HG02973 (cell line): ENCODE measurements around the gene SDK1.

Experiments
- ATAC-seq: cut with Tn5 transposase; IDR thresholded peaks from one replicate; pipeline ENCODE4 v1.9.1; 2021; ENCODE audit warnings: moderate library complexity; ENCODE audit not compliant: unreplicated experiment

Gene SDK1

DNA sequence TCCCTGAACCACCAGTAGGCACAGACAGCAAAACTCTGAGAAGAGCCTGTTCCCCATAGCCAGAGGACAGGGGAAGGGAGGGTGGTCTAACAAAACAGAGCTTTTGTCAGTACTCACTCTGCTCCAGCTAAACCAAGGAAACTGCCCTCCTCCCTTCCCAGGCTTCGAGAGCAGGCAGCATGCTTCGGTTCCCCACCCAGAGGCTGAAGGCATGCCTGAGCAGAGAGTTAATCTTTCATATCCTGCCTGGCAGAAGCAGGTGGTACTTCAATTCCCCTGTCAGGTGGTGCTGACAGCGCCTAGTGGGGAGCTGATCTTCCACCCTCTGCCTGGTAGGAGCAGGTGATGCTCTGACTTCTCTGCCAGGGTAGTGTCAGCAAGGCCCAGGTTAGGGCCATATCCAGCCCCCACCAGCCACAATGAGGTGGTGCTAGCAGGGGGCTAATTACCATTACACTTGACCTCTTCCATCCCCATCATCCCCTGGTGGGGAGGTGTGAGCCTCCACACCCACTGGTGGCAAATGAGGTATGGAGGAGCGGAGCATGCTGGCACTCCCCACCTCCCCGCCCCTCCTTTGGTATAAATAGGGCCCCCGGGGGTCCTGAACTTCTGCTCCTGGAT, 35.1 kb downstream of the SDK1 start:
- ATAC-seq, result no peak

GRCh38 chr7:3338161-3338560, 37.1 kb downstream of the SDK1 start:
- no peak for ATAC-seq

DNA sequence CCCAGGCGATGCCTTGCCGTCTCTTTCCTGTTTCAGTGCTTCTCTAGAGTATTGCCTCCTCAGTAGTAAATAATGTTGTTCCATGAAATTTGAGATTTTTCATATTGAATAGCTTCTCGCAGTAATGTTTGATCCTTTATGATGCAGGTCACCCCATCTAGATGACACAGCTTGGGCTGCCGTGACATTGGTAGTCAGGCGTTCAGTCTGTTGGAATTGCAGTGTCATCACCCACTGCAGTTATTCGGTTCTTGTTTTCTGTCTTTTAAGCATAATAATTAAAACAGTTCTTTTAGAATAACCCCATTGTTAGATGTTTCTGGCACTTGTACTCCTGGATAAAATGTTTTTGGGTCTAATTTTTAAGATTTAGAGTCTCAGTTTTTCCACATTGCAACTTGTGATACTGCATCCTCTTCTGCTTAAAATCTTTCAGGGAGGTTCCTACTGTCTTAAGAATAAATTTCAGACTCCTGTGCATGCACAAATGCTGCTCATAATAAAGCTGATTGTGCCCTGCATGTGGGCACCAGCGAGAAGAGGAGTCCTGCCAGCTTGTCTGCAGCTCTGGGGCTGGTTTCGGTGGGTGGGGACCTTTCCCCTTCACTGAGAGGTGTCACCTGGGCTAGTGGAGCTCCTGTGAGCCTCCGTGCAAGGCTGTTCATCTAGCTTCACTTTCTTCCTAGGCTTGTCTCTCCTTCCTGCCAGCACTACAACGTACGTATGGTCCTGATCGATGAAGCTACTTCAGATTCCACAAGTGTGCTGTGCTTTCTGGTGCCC, 44.8 kb downstream of the SDK1 start:
- ATAC-seq, result no peak

DNA sequence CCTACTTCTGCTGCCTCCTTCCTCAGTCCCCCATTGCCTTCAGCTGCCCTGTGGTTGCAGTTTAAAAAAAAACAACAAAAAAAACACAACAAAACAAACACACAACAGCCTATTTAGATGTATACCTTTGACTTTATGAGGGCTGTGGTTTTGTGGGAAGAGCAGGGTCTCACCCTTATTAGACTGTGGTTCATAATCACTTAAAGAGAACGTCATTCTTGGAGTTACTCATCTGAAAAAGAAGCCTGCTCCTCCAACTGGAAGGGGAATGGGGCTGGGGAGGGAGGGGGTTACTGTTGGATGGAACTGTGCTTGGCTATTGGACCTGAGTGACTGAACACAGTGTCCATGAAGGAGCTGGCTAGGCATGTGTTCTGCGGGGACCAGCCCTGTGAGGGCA, 48.1 kb downstream of the SDK1 start:
- no peak for ATAC-seq

- ATAC-seq, result no peak
These were observed 55.1 kb downstream of the SDK1 start for GRCh38 chr7:3356173-3356572.

GRCh38 chr7:3358991-3359390, 57.9 kb downstream of the SDK1 start:
- no peak for ATAC-seq

- no peak for ATAC-seq
These were observed 66.2 kb downstream of the SDK1 start for GRCh38 chr7:3367261-3367660.

GRCh38 chr7:3370068-3370830, 69.2 kb downstream of the SDK1 start:
- ATAC-seq, result no peak

DNA sequence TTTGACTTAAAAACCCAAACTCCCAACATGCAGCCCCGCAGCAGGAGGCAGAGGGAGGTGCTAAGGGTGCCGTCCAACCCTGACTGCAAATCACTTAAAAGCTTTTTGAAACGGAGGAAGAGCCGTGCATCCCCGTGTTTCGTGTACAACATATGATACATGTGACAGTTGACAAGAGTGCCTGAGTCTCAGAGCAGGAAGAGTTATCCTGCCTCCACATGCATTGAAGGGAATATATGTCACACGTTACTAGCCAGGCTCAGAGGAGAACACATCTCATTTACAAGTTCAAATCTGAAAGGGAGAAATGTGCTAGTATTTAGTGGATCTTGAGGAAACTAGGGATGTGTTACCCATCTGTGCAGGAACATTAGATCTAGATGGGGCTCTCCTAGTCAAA, 69.9 kb downstream of the SDK1 start:
- ATAC-seq, result no peak

- ATAC-seq, result no peak
These were observed 70.5 kb downstream of the SDK1 start for GRCh38 chr7:3371601-3372000.

GRCh38 chr7:3374239-3374638, 73.2 kb downstream of the SDK1 start:
- no peak for ATAC-seq

DNA sequence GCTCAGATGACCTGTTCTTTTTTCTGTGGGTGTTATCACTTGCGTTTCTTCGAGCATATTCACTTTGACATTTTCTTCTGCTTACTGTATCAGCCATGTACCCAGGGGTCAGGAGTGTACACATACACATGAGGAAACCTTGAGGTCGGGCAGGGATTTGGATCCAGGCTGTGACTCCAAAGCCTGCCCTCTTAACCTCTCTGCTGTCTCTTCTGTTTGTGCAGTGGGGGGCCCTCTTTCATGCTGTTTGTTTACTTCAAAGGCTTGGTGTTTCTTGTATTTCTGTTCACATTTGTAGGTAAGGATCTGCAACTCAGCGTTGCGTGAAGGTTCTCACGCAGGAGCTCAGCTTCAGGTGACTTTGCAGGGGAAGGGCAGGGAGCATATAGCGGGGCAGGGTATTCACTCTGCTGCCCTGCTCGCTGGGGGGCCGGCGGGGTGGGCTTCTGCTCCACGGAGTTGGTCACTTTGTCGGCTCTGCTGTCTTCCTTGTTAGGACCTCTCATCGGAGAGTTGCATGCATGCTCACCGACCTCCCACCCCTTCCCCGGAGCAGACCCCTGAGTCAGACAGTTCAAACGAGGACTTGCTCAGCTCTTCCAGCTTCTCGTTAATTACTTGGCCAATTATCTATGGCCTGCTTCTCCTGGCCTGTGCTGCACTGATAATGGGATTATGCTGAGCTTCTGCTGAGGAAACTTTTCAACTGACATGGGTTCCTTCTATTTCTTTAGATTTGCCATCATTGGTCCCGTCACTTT, 77.5 kb downstream of the SDK1 start:
- no peak for ATAC-seq

DNA sequence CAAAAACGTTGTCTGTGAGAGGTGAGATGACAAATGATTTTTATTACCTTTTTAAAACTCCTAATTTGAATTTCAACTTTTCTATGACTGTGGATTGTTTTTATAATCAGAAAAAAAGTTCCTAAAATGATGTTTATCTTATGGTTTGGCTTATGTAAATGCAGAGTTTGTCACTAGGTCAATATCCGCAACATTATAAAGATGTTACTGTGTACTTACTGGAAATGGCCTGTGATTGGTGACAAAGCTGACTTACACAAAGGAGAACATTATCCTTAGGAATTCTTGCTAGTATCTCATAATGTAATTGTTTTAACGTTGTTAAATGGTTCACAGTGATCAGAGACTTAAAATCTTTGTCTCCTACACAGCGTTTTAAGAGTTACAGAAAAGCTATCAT, 79.0 kb downstream of the SDK1 start:
- ATAC-seq, result no peak

DNA sequence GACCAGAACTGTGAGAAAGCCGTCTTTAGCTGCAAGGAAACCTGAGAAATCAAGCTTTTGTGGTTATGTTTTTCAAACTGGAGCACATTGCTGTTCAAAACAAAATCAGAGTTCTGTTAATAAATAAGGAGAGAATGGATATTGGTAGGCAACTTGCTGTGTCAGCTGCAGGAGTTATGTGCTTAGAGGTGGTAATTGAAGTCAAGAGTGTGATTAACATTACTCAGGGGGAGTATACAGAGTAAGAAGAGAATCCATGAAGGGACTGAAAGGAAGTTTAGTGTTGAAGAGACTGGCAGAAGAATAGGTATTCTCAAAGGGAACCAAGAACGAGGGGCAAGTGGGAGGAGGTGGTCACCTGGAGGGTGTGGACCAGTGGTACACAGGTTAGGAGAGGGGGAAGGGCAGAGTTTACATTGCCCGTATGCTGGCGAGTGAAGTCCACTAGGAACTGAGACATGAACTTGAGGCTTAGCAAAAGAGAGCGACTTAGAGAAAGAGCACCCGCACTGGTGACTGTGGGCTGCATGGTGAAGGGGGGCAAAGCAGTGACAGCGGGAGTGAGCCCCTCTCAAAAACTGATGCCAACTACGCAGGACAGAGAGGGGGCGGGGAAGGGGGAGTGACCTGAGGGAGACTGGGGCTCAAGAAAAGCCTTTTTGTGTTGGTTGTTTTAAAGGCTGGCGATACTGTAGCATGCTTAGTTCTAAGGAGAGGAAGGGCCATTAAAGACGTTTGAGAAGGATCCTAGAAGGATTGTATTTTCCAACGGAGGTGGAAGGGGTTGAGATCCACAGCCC, 80.0 kb downstream of the SDK1 start:
- ATAC-seq, result no peak

GRCh38 chr7:3386423-3387190, 85.6 kb downstream of the SDK1 start:
- no peak for ATAC-seq

DNA sequence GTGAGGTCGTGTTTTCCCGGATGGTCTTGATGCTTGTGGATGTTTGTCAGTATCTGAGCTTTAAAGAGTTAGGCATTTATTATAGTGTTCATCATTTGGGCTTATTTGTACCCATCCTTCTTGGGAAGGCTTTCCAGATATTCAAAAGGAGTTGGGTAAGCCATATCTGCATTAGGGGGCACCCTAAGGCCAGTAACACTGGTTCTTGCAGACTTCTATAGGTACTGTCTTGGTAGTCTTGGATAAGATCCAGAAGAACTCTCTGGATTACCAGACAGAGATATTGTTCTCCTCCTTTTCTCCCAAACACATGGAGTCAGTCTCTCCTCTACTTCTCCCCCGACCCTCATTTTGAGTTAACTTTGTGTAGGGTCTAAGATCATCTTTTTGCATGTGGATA, 92.8 kb downstream of the SDK1 start:
- ATAC-seq, result no peak

- ATAC-seq, result no peak
These were observed 96.3 kb downstream of the SDK1 start for GRCh38 chr7:3397324-3397723.

DNA sequence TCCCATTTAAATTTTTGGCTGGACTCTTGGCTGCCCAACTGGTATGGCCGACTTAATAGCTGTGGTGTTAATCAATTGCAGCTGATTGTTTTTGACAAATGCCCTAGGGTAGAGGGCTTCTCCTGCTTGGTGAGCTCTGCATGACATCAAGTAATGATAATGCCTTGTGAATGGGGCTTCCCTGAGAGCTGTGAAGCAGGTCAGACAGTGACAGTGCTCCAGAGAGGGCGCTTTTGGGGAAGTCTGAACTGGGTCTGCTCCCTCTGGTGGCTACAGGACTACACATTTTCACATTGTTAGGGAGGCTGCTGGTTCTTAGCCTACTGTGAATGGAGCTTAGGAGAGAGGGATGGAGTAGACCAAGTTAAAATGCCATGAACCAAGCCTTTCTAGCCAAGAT, 98.8 kb downstream of the SDK1 start:
- no peak for ATAC-seq

DNA sequence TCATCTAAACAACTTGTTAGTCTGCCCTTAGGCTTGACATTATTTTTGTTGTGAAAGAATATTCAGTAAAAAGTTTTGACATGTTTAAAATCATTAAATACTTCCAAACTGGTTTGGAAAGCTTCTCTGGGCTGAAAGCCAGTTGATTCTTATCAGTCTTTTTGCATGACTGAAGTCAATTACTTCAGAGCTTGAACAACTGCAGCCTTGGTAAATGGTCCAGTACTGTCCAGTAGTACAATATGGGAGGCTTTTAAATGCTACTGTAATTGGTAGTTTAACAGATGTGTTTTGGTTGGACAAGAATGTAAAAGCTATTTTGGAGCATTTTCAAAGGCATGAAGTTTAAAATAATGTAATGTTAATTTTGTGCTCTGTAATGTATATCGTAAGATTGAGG, 103.4 kb downstream of the SDK1 start:
- ATAC-seq, result no peak
